ENCODE results near the gene PITPNM1. TPM values are rescaled to one million over a fixed set of nuclear protein-coding genes. Genes with fewer than 3 reads are reported as not detected.

PITPNM1 gene
- total RNA-seq, 1 donor from 2014 or later: 71.5 TPM

DNA sequence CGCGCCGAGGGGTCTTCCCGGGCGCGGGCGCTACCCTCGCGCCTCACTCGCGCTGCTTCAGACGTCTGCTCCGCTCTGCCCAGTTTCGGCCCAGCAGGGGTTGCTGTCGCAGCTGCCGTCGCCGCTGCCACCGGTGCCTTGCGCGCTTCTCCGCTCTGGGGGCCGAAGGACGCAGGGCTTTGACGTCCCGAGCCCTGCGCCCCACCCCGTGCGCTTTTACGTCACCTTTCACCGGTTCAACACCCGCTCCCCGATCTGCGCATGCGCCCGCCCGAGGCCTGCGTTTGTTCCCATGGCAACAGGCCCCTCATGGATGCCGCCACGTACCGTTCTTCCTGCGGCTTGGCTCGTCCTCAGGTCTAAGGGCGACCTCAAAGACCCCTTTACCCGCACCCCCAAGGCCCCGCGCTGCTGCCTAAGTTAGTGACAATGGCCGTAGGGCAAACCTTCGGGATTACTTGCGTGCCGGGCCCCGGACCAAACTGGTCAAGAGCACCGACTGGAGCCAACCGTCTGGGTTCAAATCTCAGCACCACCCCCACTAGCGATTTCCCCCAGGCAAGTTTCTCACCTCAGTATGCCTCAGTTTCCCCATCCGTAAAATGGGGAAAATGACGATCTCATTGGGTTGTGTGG, 3.4 kb upstream of the PITPNM1 start:
- FAIRE-seq: no peak
- peaks cover 23% of the 10 kb centered on the region for H3K79me2 ChIP-seq (ENCODE audit: insufficient read depth, low read length)
- peaks cover 22% of the 10 kb centered on the region for H4K20me1 ChIP-seq (ENCODE audit: insufficient read depth, low read length)
- peak overlapping the region; percentile 76 for H3K4me3 ChIP-seq (ENCODE audit: insufficient read depth, low read depth, low read length)
- Mint-ChIP-seq H3K36me3 (ENCODE audit: low read depth, unreplicated experiment) (no peaks in the 10 kb centered on the region), H3K27ac (ENCODE audit: unreplicated experiment) (peak overlapping the region; percentile 98), H3K4me1 (ENCODE audit: low read depth, unreplicated experiment) (peaks cover 11% of the 10 kb centered on the region), H3K9me3 (ENCODE audit: unreplicated experiment) (no peaks in the 10 kb centered on the region), H3K4me3 (ENCODE audit: unreplicated experiment) (peak overlapping the region; percentile 89), H3K27me3 (ENCODE audit: low read depth, unreplicated experiment) (peaks cover 11% of the 10 kb centered on the region)
- peak overlapping the region; percentile 95 for H3K27ac ChIP-seq (ENCODE audit: low read depth, low read length)
- H3K27me3 ChIP-seq (ENCODE audit: insufficient read depth, low read length): no peaks in the 10 kb centered on the region
- peak; percentile 83 for DNase-seq (ENCODE audit: low read depth)
- H3K36me3 ChIP-seq (ENCODE audit: insufficient read depth, low read length): no peaks in the 10 kb centered on the region
- TF ChIP-seq CTCF (IDR thresholded peaks at IDR 0.05; ENCODE audit: insufficient read depth, low read depth, low read length) (no peak), EZH2 (IDR thresholded peaks at IDR 0.05; ENCODE audit: insufficient read depth, low read length) (no peak)
- H3K9ac ChIP-seq (ENCODE audit: low read length): peak overlapping the region; percentile 94
- H3K4me2 ChIP-seq (ENCODE audit: low read length): peak overlapping the region; percentile 87
- peak overlapping the region; percentile 96 for H2AFZ ChIP-seq (ENCODE audit: low read depth, low read length)
- peaks cover 34% of the 10 kb centered on the region for H3K4me1 ChIP-seq (ENCODE audit: insufficient read depth, low read length)
- H3K9me3 ChIP-seq (ENCODE audit: insufficient read depth, low read depth, low read length): no peaks in the 10 kb centered on the region

DNA sequence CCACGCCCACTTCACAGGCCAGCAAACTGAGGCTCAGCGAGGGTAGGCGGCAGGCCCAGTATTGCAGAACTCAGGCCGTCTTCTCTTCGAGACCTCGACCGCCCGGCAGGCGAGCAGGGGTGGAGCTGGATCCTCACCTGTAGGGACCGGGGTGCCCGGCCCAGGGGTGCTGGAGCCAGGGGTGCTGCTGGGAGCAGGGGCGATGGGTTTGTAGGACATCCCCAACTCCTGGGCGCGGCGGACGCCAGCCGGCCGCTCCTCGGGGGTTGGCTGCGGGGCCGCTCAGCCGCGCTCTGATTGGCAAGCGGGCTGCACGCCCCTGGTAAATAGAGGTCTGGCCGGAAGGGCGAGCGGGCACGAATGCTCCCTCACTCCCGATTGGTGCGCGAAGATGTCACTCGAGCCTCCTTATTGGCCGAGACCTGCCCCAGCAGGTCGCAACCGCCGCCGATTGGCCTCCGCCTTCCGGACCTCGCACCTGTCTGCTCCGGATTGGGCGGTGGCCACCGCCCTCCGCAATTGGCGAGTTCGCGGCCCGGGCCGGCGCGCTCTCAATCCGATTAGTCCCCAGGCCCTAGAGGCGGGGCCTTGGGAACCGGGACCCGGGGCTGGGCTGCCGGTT, 2.8 kb upstream of the PITPNM1 start, which contains the start of gene CDK2AP2:
CDK2AP2 (minus strand) TSS at position 299 of the 622 bp plus-strand sequence; CDS start at position 219, 80 bp downstream.
- no peak for TF ChIP-seq EZH2 (IDR thresholded peaks at IDR 0.05; ENCODE audit: insufficient read depth, low read length)
- TF ChIP-seq CTCF (IDR thresholded peaks at IDR 0.05; ENCODE audit: insufficient read depth, low read depth, low read length): no peak
- Mint-ChIP-seq H3K9me3 (ENCODE audit: unreplicated experiment) (no peaks in the 10 kb centered on the region), H3K4me1 (ENCODE audit: low read depth, unreplicated experiment) (peaks cover 11% of the 10 kb centered on the region), H3K4me3 (ENCODE audit: unreplicated experiment) (peak within 1 kb of the TSS; percentile 89), H3K36me3 (ENCODE audit: low read depth, unreplicated experiment) (no peaks in the 10 kb centered on the region), H3K27ac (ENCODE audit: unreplicated experiment) (peak within 1 kb of the TSS; percentile 98), H3K27me3 (ENCODE audit: low read depth, unreplicated experiment) (peaks cover 8% of the 10 kb centered on the region)
- H3K4me1 ChIP-seq (ENCODE audit: insufficient read depth, low read length): peaks cover 40% of the 10 kb centered on the region
- FAIRE-seq (no peak), DNase-seq (ENCODE audit: low read depth) (peak; percentile 100)
- H3K9ac ChIP-seq (ENCODE audit: low read length): peak within 1 kb of the TSS; percentile 94
- peak within 1 kb of the TSS; percentile 76 for H3K4me3 ChIP-seq (ENCODE audit: insufficient read depth, low read depth, low read length)
- H4K20me1 ChIP-seq (ENCODE audit: insufficient read depth, low read length): peaks cover 28% of the 10 kb centered on the region
- H3K4me2 ChIP-seq (ENCODE audit: low read length): peak within 1 kb of the TSS; percentile 87
- H3K9me3 ChIP-seq (ENCODE audit: insufficient read depth, low read depth, low read length): no peaks in the 10 kb centered on the region
- peak within 1 kb of the TSS; percentile 95 for H3K27ac ChIP-seq (ENCODE audit: low read depth, low read length)
- H3K36me3 ChIP-seq (ENCODE audit: insufficient read depth, low read length): no peaks in the 10 kb centered on the region
- H3K27me3 ChIP-seq (ENCODE audit: insufficient read depth, low read length): no peaks in the 10 kb centered on the region
- peak within 1 kb of the TSS; percentile 96 for H2AFZ ChIP-seq (ENCODE audit: low read depth, low read length)
- peaks cover 29% of the 10 kb centered on the region for H3K79me2 ChIP-seq (ENCODE audit: insufficient read depth, low read length)

Data from astrocyte (in vitro differentiated cells and primary cell).